Measurements from ENCODE around the gene RASAL2. TPM values are rescaled to one million over a fixed set of nuclear protein-coding genes. Genes with fewer than 3 reads are reported as not detected.

The RASAL2 gene
- total RNA-seq, 3 donors from 2014 or later (not counting 1 experiment from before 2014, with no cell fraction given) = 0.16 to 0.23 TPM; not detected in 1

DNA sequence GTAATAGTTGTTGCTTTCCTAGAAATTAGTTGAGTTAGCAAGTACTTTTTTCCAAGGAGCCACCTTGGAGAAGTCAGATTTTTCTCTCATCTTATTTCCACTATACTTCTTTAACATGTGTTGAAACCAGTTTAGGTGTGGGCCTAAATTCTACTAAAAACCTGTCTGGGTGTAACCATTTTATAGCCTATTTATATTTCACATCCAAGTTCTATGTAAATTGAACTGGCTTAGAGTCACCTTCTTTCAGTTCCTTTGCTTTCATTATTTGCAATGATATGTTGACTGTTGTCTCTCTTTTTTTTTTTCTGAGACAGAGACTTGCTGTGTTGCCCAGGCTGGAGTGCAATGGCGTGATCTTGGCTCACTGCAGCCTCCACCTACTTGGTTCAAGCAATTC is 207.2 kb downstream of the RASAL2 start:
- H3K27me3 ChIP-seq (ENCODE audit: control insufficient read depth, insufficient read depth, low read length) = no peaks in the 10 kb centered on the region
- H3K9me3 ChIP-seq (ENCODE audit: control insufficient read depth, insufficient read depth, low read length) = no peaks in the 10 kb centered on the region
- intact Hi-C loops (cut with micrococcal nuclease) = no loop called here
- Mint-ChIP-seq H3K27ac (no peak overlapping the region), H3K36me3 (no peaks in the 10 kb centered on the region), H3K9me3 (no peaks in the 10 kb centered on the region), H3K27me3 (ENCODE audit: low read depth in 2 of 2) (peaks cover 0 to 3% of the 10 kb centered on the region in 2 donors), H3K4me3 (no peak overlapping the region), H3K4me1 (no peaks in the 10 kb centered on the region)
- no peaks in the 10 kb centered on the region for H3K36me3 ChIP-seq (ENCODE audit: control insufficient read depth, insufficient read depth, low read length)
- ATAC-seq (no peak), DNase-seq (no peak)
- TF ChIP-seq, protein P1, sequence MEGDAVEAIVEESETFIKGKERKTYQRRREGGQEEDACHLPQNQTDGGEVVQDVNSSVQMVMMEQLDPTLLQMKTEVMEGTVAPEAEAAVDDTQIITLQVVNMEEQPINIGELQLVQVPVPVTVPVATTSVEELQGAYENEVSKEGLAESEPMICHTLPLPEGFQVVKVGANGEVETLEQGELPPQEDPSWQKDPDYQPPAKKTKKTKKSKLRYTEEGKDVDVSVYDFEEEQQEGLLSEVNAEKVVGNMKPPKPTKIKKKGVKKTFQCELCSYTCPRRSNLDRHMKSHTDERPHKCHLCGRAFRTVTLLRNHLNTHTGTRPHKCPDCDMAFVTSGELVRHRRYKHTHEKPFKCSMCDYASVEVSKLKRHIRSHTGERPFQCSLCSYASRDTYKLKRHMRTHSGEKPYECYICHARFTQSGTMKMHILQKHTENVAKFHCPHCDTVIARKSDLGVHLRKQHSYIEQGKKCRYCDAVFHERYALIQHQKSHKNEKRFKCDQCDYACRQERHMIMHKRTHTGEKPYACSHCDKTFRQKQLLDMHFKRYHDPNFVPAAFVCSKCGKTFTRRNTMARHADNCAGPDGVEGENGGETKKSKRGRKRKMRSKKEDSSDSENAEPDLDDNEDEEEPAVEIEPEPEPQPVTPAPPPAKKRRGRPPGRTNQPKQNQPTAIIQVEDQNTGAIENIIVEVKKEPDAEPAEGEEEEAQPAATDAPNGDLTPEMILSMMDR (IDR thresholded peaks at IDR 0.05) = no peak
- H3K4me3 ChIP-seq (ENCODE audit: low read length) = no peak overlapping the region
- H3K4me1 ChIP-seq (ENCODE audit: control insufficient read depth, insufficient read depth, low read length) = no peaks in the 10 kb centered on the region
- H3K27ac ChIP-seq (ENCODE audit: low read length) = no peak overlapping the region
- WGBS (ENCODE audit: insufficient coverage) = 56% methylated on average over 1 of the region's 1 CpG

DNA sequence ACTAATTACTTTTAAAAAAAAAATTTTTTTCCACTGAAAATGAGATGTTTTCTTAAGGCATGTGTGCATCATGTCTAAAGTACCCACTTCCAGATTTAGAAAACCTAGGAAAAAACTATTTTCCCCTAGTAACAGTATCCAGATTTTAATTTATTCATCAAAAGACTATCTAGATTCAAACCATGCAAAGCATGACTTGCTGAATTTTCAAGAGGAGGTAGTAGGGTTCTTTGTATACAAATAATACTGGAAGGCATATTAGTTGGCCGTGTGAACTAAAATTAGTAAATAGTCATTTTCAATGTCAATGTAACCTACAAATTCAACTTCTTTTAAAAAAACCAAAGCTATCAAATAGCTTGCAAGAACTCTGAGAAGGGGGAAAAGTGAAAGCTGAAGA is 213.4 kb downstream of the RASAL2 start:
- H3K4me3 Mint-ChIP-seq = no peak overlapping the region
- H3K27me3 Mint-ChIP-seq (ENCODE audit: low read depth in 2 of 2) = peaks cover 6 to 7% of the 10 kb centered on the region in 2 donors
- Histone ChIP-seq H3K27me3 (ENCODE audit: control insufficient read depth, insufficient read depth, low read length) (no peaks in the 10 kb centered on the region), H3K4me1 (ENCODE audit: control insufficient read depth, insufficient read depth, low read length) (no peaks in the 10 kb centered on the region), H3K4me3 (ENCODE audit: low read length) (no peak overlapping the region), H3K27ac (ENCODE audit: low read length) (no peak overlapping the region), H3K9me3 (ENCODE audit: control insufficient read depth, insufficient read depth, low read length) (no peaks in the 10 kb centered on the region), H3K36me3 (ENCODE audit: control insufficient read depth, insufficient read depth, low read length) (no peaks in the 10 kb centered on the region)
- WGBS (ENCODE audit: insufficient coverage) = no CpG with 5 or more reads among the region's 1 CpG
- ATAC-seq = no peak
- H3K9me3 Mint-ChIP-seq = no peaks in the 10 kb centered on the region
- H3K27ac Mint-ChIP-seq = no peak overlapping the region
- no peaks in the 10 kb centered on the region for H3K4me1 Mint-ChIP-seq
- TF ChIP-seq, protein P1 (IDR thresholded peaks at IDR 0.05) = no peak
- intact Hi-C loops (cut with micrococcal nuclease) = no loop called here
- no peaks in the 10 kb centered on the region for H3K36me3 Mint-ChIP-seq
- no peak for DNase-seq

DNA sequence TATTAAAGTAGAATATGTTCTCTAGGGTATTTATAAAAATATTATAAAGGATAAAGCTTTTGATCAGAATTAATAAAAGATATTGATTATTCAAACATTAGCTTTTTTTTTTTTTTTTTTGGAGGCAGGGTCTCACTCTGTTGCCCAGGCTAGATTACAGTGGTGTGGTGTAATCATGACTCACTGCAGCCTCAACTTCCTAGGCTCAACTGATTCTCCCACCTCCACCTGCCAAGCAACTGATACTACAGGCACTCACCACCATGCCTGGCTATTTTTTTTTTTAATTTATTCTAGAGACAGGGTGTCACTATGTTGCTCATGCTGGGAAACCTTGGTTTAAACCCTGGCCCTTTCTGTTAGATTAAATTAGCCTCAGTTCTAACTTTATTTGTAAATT is 214.5 kb downstream of the RASAL2 start:
- H3K36me3 Mint-ChIP-seq = no peaks in the 10 kb centered on the region
- H3K36me3 ChIP-seq (ENCODE audit: control insufficient read depth, insufficient read depth, low read length) = no peaks in the 10 kb centered on the region
- no peak overlapping the region for H3K4me3 ChIP-seq (ENCODE audit: low read length)
- H3K4me3 Mint-ChIP-seq = no peak overlapping the region
- no peaks in the 10 kb centered on the region for H3K9me3 ChIP-seq (ENCODE audit: control insufficient read depth, insufficient read depth, low read length)
- no peak for DNase-seq
- no peaks in the 10 kb centered on the region for H3K27me3 ChIP-seq (ENCODE audit: control insufficient read depth, insufficient read depth, low read length)
- ATAC-seq = no peak
- no peak overlapping the region for H3K27ac Mint-ChIP-seq
- no peaks in the 10 kb centered on the region for H3K9me3 Mint-ChIP-seq
- intact Hi-C loops (cut with micrococcal nuclease) = no loop called here
- no peaks in the 10 kb centered on the region for H3K4me1 Mint-ChIP-seq
- TF ChIP-seq, protein P1 (IDR thresholded peaks at IDR 0.05) = no peak
- peaks cover 7 to 13% of the 10 kb centered on the region in 2 donors for H3K27me3 Mint-ChIP-seq (ENCODE audit: low read depth in 2 of 2)
- H3K27ac ChIP-seq (ENCODE audit: low read length) = no peak overlapping the region
- H3K4me1 ChIP-seq (ENCODE audit: control insufficient read depth, insufficient read depth, low read length) = no peaks in the 10 kb centered on the region

DNA sequence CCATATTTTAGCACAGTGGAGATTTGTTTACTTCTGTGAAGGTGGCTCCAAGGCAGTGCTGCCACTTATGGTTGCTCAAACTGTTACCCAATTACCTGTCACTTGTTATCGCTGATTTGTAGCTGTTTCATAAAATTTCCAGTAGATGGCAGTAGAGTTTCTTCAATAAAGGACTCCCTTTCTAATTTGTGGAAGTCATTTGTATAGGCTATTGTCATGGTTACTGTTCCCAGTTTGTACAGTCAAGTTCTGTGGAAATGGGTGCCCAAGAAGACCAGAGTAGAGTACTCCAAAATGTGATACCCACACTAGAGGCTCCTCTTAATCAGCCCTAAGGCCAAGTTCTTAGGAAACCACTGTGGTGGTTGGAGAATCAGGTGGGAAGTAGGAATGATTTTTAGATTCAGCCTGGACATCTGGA is 216.8 kb downstream of the RASAL2 start:
- Histone ChIP-seq H3K36me3 (ENCODE audit: control insufficient read depth, insufficient read depth, low read length) (no peaks in the 10 kb centered on the region), H3K9me3 (ENCODE audit: control insufficient read depth, insufficient read depth, low read length) (no peaks in the 10 kb centered on the region), H3K4me1 (ENCODE audit: control insufficient read depth, insufficient read depth, low read length) (no peaks in the 10 kb centered on the region), H3K27me3 (ENCODE audit: control insufficient read depth, insufficient read depth, low read length) (no peaks in the 10 kb centered on the region), H3K4me3 (ENCODE audit: low read length) (no peak overlapping the region), H3K27ac (ENCODE audit: low read length) (no peak overlapping the region)
- WGBS (ENCODE audit: insufficient coverage) = 0% methylated on average over 1 of the region's 1 CpG
- Mint-ChIP-seq H3K36me3 (no peaks in the 10 kb centered on the region), H3K4me1 (no peaks in the 10 kb centered on the region), H3K27ac (no peak overlapping the region), H3K27me3 (ENCODE audit: low read depth in 2 of 2) (peaks cover 4 to 13% of the 10 kb centered on the region in 2 donors), H3K9me3 (no peaks in the 10 kb centered on the region), H3K4me3 (no peak overlapping the region)
- ATAC-seq = peak in 2 of 3 donors; percentile 41 to 45
- intact Hi-C loops (cut with micrococcal nuclease) = loop anchor here (2.0 kb wide), 1 partner anchor 190 kb away; no protein-coding TSS in a partner anchor
- DNase-seq = peak in 1 of 2 donors; percentile 38
- TF ChIP-seq, protein P1 (IDR thresholded peaks at IDR 0.05) = peak; percentile 62

Data from natural killer cell (primary cell).